ENCODE data around the gene EXTL1. TPM values are rescaled to one million over a fixed set of nuclear protein-coding genes. Genes with fewer than 3 reads are reported as not detected.

Gene EXTL1
- total and polyA plus RNA-seq, 2 of the 4 experiments (the other 2 are of a cell fraction) = 0.90 to 5.2 TPM

GRCh38 chr1:25987951-25988350 lies 33.6 kb upstream of the EXTL1 start:
- Histone ChIP-seq H2BK20ac (ENCODE audit: low read depth, low read length) (no peak overlapping the region), H3K9me1 (ENCODE audit: insufficient read depth, low read length) (peaks cover 12% of the 10 kb centered on the region), H3K4ac (ENCODE audit: low read depth, low read length) (no peak overlapping the region), H4K5ac (ENCODE audit: low read depth, low read length) (no peak overlapping the region), H2AFZ (replicated peaks; ENCODE audit: low read length, poor library complexity) (no peak overlapping the region), H3K9me3 (ENCODE audit: control insufficient read depth, insufficient read depth, low read length) (no peaks in the 10 kb centered on the region), H3K23ac (ENCODE audit: low read depth, low read length) (no peak overlapping the region), H3K56ac (ENCODE audit: extremely low read depth, insufficient read depth, low read length) (no peak overlapping the region), H2AK9ac (replicated peaks; ENCODE audit: low read depth, low read length, poor library complexity) (no peak overlapping the region), H2AK5ac (ENCODE audit: low read depth, low read length) (no peak overlapping the region), H3K36me3 (ENCODE audit: control insufficient read depth, insufficient read depth, low read length) (peaks cover 22% of the 10 kb centered on the region), H3K4me1 (ENCODE audit: control insufficient read depth, insufficient read depth, low read length) (peaks cover 10% of the 10 kb centered on the region), H3K9ac (ENCODE audit: low read depth, low read length) (no peak overlapping the region), H3K27ac (ENCODE audit: insufficient read depth, low read length) (no peak overlapping the region), H3K27me3 (ENCODE audit: control insufficient read depth, insufficient read depth, low read length) (no peaks in the 10 kb centered on the region), H2BK120ac (ENCODE audit: low read depth, low read length) (no peak overlapping the region), H2BK5ac (ENCODE audit: low read depth, low read length, poor library complexity, severe bottlenecking) (no peak overlapping the region), H3K4me2 (ENCODE audit: low read depth, low read length) (no peak overlapping the region), H4K91ac (ENCODE audit: insufficient read depth, low read depth, low read length) (no peak overlapping the region), H3K79me1 (ENCODE audit: low read depth in 1 of 2, low read length in 2 of 2) (peaks cover 9 to 22% of the 10 kb centered on the region in 2 experiments; a peak in 3 of 4 replicates), H2BK15ac (ENCODE audit: low read depth, low read length) (no peak overlapping the region), H3K18ac (ENCODE audit: low read depth, low read length) (no peak overlapping the region), H3K14ac (replicated peaks; ENCODE audit: low read depth, low read length) (no peak overlapping the region), H4K8ac (ENCODE audit: low read depth in 2 of 2, low read length in 2 of 2) (no peak overlapping the region), H3K4me3 (ENCODE audit: insufficient read depth, low read depth, low read length) (no peak overlapping the region), H4K20me1 (ENCODE audit: insufficient read depth, low read length) (no peaks in the 10 kb centered on the region)
- intact Hi-C loops (cut with micrococcal nuclease) (no loop called here), dilution Hi-C loops (cut with HindIII; ENCODE audit: low sequenced_read_pairs, unreplicated experiment) (no loop called here), in situ Hi-C loops (cut with MboI; ENCODE audit: low sequenced_read_pairs) (no loop called here)
- ATAC-seq (ENCODE audit: low read depth) (no peak), DNase-seq (no peak)
- WGBS, 2 experiments (ENCODE audit: extremely low coverage in 2 of 2, insufficient read length in 1 of 2) = no CpG with 5 or more reads among the region's 2 CpGs
- CTCF ChIA-PET = interaction anchor here (0.6 to 1.3 kb wide), 2 partner anchors 10 to 30 kb away, joined by 5 to 7 read pairs; partner anchors contain the start of gene PAFAH2
- POLR2A ChIA-PET (ENCODE audit: unreplicated experiment) = interaction anchor here (1.2 to 1.6 kb wide), 2 partner anchors 10 to 96 kb away, joined by 4 to 14 read pairs; partner anchors contain the start of gene PAFAH2
- TF ChIP-seq NFE2L2 (IDR thresholded peaks at IDR 0.05; ENCODE audit: low read depth, low read length) (no peak), RCOR1 (IDR thresholded peaks at IDR 0.05; ENCODE audit: insufficient replicate concordance, low read length) (no peak), BHLHE40 (IDR thresholded peaks at IDR 0.05; ENCODE audit: low read depth, low read length) (no peak), SMC3 (IDR thresholded peaks at IDR 0.05; ENCODE audit: low read depth, low read length) (no peak), MAFK (IDR thresholded peaks at IDR 0.05; ENCODE audit: low read depth, low read length) (no peak), CHD1 (IDR thresholded peaks at IDR 0.05; ENCODE audit: low read depth, low read length) (no peak), RFX5 (IDR thresholded peaks at IDR 0.05; ENCODE audit: low read depth, low read length) (no peak), FOS (IDR thresholded peaks at IDR 0.05; ENCODE audit: low read depth, low read length) (no peak), ELK1 (IDR thresholded peaks at IDR 0.05; ENCODE audit: borderline replicate concordance, low read depth, low read length) (no peak), MXI1 (IDR thresholded peaks at IDR 0.05; ENCODE audit: borderline replicate concordance, low read depth, low read length) (no peak), USF2 (IDR thresholded peaks at IDR 0.05; ENCODE audit: low read depth, low read length) (no peak), CEBPB (IDR thresholded peaks at IDR 0.05; ENCODE audit: low read depth, low read length) (no peak), CTCF (conservative IDR thresholded peaks at IDR 0.05; ENCODE audit: low read depth, low read length) (no peak)
- no TSS peak for BruUV-seq (replicated peaks)

Data from IMR-90 (cell line).